HG03025 (cell line): Measurements from ENCODE around the gene AMN.

Source experiments
- ATAC-seq: cut with Tn5 transposase; IDR thresholded peaks from one replicate; pipeline ENCODE4 v1.9.1; 2021; ENCODE audit warnings: mild to moderate bottlenecking, moderate library complexity; ENCODE audit not compliant: unreplicated experiment, low FRiP score

AMN gene

GRCh38 chr14:102964152-102964730 is 41.8 kb downstream of the AMN start:
- no peak for ATAC-seq

DNA sequence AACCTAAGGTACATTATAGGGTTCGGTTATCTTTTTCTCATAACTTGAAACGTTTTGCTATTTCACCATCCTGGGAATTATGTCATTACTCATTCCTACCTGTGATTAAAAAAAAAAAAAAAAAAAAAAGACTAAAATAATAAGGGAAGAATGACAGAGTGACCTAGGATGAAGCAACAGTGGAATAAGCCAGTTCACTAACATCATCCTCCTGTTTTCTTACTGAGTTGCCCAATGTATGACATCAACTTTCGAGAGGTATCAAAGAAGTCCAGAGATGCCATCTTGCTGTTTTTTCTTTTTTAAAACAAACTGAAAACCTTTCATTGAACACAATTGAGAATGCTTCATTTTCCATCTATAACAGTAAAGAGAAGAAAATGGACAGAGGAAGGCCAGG is 42.8 kb downstream of the AMN start:
- ATAC-seq: no peak

GRCh38 chr14:102965971-102966655 is 43.6 kb downstream of the AMN start:
- no peak for ATAC-seq

GRCh38 chr14:102966681-102967505 is 44.4 kb downstream of the AMN start:
- no peak for ATAC-seq

DNA sequence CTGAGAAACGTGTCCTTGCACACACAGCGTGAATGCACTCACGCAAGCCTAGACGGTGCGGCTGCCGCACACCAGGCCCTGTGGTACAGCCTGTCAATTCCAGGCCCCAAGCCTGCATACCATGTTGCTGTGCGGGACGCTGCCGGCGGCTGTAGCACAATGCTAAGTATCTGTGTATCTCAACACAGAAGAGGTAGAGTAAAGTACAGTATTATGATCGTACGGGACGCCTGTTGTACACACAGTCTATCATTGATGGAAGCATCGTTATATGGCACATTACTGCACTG is 45.0 kb downstream of the AMN start:
- no peak for ATAC-seq

DNA sequence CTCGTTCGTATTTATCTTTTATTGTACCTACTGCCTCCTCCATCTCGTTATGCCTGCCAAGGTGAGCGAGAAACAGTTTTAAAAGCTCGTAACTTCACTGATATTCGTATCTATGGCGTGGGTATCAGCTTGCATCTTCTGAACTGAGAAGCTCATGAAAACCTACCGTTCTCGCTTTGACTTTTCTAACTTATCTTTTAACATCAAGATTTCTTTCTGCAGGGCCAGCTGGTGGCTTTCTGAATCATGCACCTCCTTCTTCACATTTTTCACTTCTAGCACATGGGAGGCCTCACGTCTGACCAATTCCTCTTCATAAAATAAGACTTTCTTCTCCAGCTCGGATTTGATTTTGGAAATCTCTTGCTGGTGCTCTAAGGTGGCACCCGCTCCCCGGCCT is 45.8 kb downstream of the AMN start:
- no peak for ATAC-seq

DNA sequence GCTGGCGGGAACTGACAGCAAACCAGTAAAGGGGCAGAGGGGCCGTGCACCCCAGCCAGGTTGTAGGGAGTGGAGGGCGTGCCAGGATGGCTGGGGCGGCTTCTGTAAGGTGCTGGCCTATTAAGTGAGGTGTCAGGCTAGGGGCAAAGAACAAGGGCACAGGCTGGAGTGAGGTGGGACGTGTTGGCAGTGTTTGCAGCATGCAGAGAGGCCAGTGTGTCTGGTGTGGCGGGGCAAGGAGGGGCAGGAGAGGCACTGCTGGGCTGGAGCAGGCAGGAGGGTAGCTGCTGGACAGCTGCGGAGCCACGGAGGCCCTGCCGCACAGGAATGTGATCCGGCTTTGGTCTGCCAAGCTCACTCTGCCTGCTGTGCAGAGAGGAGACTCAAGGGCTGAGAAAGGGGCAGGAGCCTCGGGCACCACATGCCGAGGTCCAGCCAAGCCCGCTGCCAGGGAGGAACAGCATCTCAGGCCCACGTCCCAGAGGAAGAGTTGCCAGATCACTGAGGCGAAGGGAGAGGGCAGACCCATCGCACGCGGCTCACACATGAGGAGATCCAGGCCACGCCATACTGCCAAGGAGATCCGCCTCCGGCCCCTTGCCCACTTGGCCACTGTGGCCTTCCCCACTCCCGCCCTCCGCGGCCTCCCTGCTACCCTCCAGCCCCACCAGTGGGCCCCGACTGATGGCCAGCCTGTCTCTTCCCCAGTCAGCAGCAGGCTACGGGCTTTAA is 46.8 kb downstream of the AMN start:
- no peak for ATAC-seq

DNA sequence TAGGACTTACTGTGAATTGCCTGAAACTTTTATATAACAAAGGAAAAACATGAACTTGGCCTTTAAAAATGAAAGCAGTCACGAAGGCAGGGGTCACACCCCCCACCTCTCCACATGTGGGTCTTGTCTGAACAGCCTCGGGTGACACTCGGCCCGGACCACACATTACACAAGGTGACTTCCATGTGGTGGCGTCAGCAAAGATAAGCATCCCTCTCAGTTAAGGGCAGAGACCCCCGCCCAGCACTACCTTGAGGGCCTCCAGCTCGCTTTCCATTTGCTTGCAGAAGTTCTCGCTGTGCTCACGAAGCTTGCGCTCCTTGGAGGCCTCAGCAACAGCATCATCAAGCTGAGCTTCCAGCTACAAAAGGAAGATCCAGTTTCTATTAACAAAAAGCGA is 47.4 kb downstream of the AMN start:
- ATAC-seq: no peak

DNA sequence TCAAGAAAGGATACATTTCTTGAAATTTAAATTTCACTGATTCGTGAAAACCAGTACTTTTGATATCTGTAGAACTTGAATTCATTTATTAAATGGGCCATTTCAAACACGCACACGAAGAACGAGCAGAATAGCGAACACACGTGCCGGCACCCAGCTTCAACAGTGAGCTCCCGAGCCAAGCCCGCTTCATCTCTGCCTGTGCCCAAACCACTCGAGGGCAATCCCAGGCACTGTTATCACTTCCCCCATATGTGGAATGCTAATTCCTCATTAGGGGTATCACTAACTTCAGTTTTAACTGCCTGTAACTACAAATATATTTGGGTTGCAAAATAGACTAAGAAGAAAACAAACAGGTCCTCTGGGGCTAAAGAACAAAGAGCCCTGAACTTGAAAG is 48.0 kb downstream of the AMN start:
- ATAC-seq: no peak

DNA sequence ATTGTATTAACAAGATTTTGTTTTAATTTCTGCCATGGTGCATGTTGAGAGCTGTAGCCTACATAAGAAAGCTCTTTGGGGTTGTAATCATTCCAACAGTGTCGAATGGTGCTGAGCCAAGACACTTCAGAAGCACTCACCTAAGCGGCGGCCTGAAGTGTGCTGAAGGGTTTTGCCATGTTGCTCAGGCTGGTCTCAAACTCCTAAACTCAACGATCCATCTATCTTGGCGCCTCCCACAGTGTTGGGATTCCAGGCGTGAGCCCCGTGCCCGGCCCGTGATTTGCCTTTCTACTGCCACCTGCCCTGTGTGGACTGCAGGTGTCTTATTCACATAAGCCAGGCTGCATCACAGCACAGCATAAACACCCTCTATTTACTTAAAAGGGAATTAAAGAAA is 48.9 kb downstream of the AMN start:
- ATAC-seq: no peak

- no peak for ATAC-seq
These were observed 49.6 kb downstream of the AMN start for GRCh38 chr14:102971836-102972606.

- ATAC-seq: no peak
These were observed 51.3 kb downstream of the AMN start for GRCh38 chr14:102973706-102974285.

DNA sequence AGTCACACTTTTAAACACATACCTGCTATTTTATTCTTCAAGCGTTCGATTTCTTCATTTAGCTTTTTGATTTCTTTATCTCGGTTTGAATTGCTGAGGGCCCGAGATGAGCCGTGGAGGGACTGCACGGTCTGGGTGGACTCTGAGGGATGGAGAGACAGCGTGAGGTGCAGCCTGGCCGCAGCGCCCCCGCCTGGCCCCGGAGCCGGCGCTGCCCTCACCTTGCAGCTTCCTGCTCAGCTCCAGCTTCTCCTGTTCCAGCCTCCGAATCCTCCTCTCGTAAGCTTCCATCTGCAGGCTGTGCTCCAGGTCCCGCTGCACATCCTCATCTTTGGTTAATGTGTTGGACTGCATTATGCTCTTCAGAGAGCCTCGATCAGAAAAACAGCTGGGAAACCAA is 53.2 kb downstream of the AMN start:
- ATAC-seq: no peak

GRCh38 chr14:102977475-102977874 is 55.0 kb downstream of the AMN start:
- no peak for ATAC-seq

- no peak for ATAC-seq
These were observed 56.9 kb downstream of the AMN start for GRCh38 chr14:102979406-102979805.

DNA sequence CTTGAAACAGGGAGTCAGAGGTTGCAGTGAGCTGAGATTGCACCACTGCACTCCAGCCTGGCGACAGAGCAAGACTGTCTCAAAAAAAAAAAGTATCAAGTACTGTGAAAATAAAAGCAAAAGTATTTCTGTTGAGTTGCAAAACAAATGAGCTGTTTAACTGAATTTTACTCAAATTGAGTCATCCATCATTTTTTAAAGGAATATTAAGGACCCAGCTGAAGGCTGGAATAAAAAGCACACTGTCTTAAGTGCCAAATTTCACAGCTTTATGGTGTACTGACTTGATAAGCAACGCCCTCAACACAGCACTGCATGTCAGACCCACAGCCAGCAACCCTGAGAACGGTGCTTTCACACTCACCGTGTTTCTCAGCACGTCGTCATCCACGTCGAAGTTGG is 57.9 kb downstream of the AMN start:
- no peak for ATAC-seq
